ENCODE results near the gene TCP11L1. TPM values are rescaled to one million over a fixed set of nuclear protein-coding genes. Genes with fewer than 3 reads are reported as not detected.
"Not testable (repeated sequence)": the region's sequence is repeated elsewhere in the genome, so short reads cannot be mapped to it uniquely, and the experiment has no call there.

Gene TCP11L1
- total RNA-seq, 5 donors from 2014 or later (not counting 1 experiment from before 2014, with no cell fraction given), result 12.8 to 20.3 (median 15.1) TPM

- Histone ChIP-seq H3K27ac (ENCODE audit: low read length) (no peak overlapping the region), H3K9me3 (no peaks in the 10 kb centered on the region), H3K36me3 (ENCODE audit: control insufficient read depth in 2 of 2, extremely low read depth in 1 of 2, insufficient read depth in 1 of 2, low read length in 1 of 2) (no peaks in the 10 kb centered on the region), H3K4me3 (ENCODE audit: control insufficient read depth in 1 of 2, extremely low read depth in 1 of 2, low read length in 1 of 2) (no peak overlapping the region), H3K27me3 (replicated peaks in 1 of 2; ENCODE audit: control insufficient read depth in 2 of 2, extremely low read depth in 1 of 2, insufficient read depth in 2 of 2, low read length in 1 of 2) (no peaks in the 10 kb centered on the region), H3K4me1 (ENCODE audit: control insufficient read depth in 1 of 2, extremely low read depth in 1 of 2, insufficient read depth in 2 of 2, low read length in 2 of 2) (peaks cover 0 to 5% of the 10 kb centered on the region in 2 experiments)
- ATAC-seq (replicated peaks in 1 of 4) (no peak), DNase-seq (no peak)
- peaks cover 11% of the 10 kb centered on the region in 3 donors for H3K4me1 Mint-ChIP-seq
- H3K36me3 Mint-ChIP-seq, result no peaks in the 10 kb centered on the region
- ChIA-PET CTCF (interaction anchor here (0.5 to 1.4 kb wide), 3 partner anchors 13 to 62 kb away, joined by 3 to 4 read pairs (median 3); no protein-coding TSS in a partner anchor), POLR2A (no interaction called here)
- H3K27me3 Mint-ChIP-seq, result no peaks in the 10 kb centered on the region
- H3K27ac Mint-ChIP-seq, result no peak overlapping the region
- H3K9me3 Mint-ChIP-seq, result no peaks in the 10 kb centered on the region
- H3K4me3 Mint-ChIP-seq, result no peak overlapping the region
- no CpG with 5 or more reads among the region's 3 CpGs for WGBS (ENCODE audit: insufficient coverage)
Measured at GRCh38 chr11:33025339-33025722, 14.0 kb upstream of the TCP11L1 start.

DNA sequence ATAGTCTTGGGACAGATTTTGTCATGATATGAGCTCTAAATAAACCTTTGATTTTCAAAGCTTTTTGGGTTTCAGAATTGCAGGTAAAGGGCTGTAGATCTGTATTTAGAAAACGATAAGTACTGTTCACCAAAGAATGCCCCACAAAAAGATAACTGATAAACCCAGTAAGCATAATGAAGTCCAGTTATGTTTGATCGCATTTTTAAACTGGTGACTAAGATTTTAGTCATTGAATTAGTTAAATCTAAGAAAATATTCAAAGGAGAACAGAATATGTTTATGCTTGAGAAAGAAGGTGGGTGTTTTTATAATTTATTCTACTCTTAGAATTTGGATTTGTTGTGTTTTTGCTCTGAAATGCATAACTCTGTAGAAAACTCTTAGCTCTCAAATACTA is 12.1 kb upstream of the TCP11L1 start:
- Histone ChIP-seq H3K36me3 (ENCODE audit: control insufficient read depth in 2 of 2, extremely low read depth in 1 of 2, insufficient read depth in 1 of 2, low read length in 1 of 2) (no peaks in the 10 kb centered on the region), H3K27ac (ENCODE audit: low read length) (no peak overlapping the region), H3K9me3 (no peaks in the 10 kb centered on the region), H3K27me3 (replicated peaks in 1 of 2; ENCODE audit: control insufficient read depth in 2 of 2, extremely low read depth in 1 of 2, insufficient read depth in 2 of 2, low read length in 1 of 2) (no peaks in the 10 kb centered on the region), H3K4me1 (ENCODE audit: control insufficient read depth in 1 of 2, extremely low read depth in 1 of 2, insufficient read depth in 2 of 2, low read length in 2 of 2) (no peaks in the 10 kb centered on the region), H3K4me3 (ENCODE audit: control insufficient read depth in 1 of 2, extremely low read depth in 1 of 2, low read length in 1 of 2) (no peak overlapping the region)
- DNase-seq (no peak), ATAC-seq (replicated peaks in 1 of 4) (no peak)
- H3K4me3 Mint-ChIP-seq, result no peak overlapping the region
- no CpG with 5 or more reads among the region's 2 CpGs for WGBS (ENCODE audit: insufficient coverage)
- ChIA-PET CTCF (no interaction called here), POLR2A (no interaction called here)
- no peaks in the 10 kb centered on the region for H3K9me3 Mint-ChIP-seq
- H3K27me3 Mint-ChIP-seq, result peaks cover 0 to 6% of the 10 kb centered on the region in 2 donors
- H3K36me3 Mint-ChIP-seq, result no peaks in the 10 kb centered on the region
- peaks cover under 1 to 1% (median under 1%) of the 10 kb centered on the region in 3 donors for H3K4me1 Mint-ChIP-seq
- H3K27ac Mint-ChIP-seq, result no peak overlapping the region

DNA sequence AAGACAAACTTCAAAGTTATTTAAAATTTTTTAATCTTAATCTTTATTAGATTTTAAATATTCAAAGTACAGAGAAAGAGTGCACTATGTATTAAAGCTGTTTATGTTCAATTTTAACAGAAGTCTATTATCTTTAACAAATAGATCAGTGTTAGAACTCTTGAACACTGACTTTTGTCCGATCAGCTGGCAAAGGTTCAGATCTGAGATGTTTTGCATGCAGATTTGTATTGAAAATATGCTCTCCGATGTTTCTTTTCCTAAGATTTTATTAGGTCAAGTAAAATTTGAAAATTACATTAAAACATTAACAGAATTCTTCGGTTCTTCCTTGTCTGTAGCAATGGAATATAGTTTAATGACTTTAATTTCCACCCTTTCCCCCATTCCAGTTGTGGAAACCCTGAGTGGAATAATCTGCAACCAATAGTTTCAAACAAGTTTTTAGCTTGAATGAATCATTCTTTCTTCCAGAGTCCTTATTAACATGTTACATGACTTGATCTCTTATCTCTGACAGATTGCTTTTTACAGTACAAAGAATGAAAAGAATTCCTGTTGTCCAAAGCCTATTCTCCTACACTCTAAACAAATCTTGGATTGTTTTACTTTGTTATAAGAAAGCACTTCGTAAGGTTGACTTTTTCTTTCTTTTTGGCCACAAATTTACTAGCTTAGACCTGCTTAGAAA is 11.4 kb upstream of the TCP11L1 start:
- no peak overlapping the region for H3K4me3 ChIP-seq (ENCODE audit: control insufficient read depth in 1 of 2, extremely low read depth in 1 of 2, low read length in 1 of 2)
- ChIA-PET POLR2A (interaction anchor here in 1 of 2 donors (0.6 kb wide), 1 partner anchor 97 kb away, joined by 4 read pairs; no protein-coding TSS in a partner anchor), CTCF (no interaction called here)
- ATAC-seq (replicated peaks in 1 of 4), result no peak
- H3K4me1 ChIP-seq (ENCODE audit: control insufficient read depth in 1 of 2, extremely low read depth in 1 of 2, insufficient read depth in 2 of 2, low read length in 2 of 2), result no peaks in the 10 kb centered on the region
- DNase-seq, result no peak
- no peaks in the 10 kb centered on the region for H3K27me3 ChIP-seq (replicated peaks in 1 of 2; ENCODE audit: control insufficient read depth in 2 of 2, extremely low read depth in 1 of 2, insufficient read depth in 2 of 2, low read length in 1 of 2)
- H3K36me3 Mint-ChIP-seq, result no peaks in the 10 kb centered on the region
- no peaks in the 10 kb centered on the region for H3K36me3 ChIP-seq (ENCODE audit: control insufficient read depth in 2 of 2, extremely low read depth in 1 of 2, insufficient read depth in 1 of 2, low read length in 1 of 2)
- no peak overlapping the region for H3K4me3 Mint-ChIP-seq
- H3K27ac ChIP-seq (ENCODE audit: low read length), result no peak overlapping the region
- H3K27ac Mint-ChIP-seq, result no peak overlapping the region
- no CpG with 5 or more reads among the region's 4 CpGs for WGBS (ENCODE audit: insufficient coverage)
- no peaks in the 10 kb centered on the region for H3K4me1 Mint-ChIP-seq
- no peaks in the 10 kb centered on the region for H3K9me3 Mint-ChIP-seq
- peaks cover 0 to 8% of the 10 kb centered on the region in 2 donors for H3K27me3 Mint-ChIP-seq
- H3K9me3 ChIP-seq, result no peaks in the 10 kb centered on the region

GRCh38 chr11:33028537-33028914 is 10.8 kb upstream of the TCP11L1 start:
- Histone ChIP-seq H3K4me1 (ENCODE audit: control insufficient read depth in 1 of 2, extremely low read depth in 1 of 2, insufficient read depth in 2 of 2, low read length in 2 of 2) (no peaks in the 10 kb centered on the region), H3K9me3 (no peaks in the 10 kb centered on the region), H3K27ac (ENCODE audit: low read length) (no peak overlapping the region), H3K27me3 (replicated peaks in 1 of 2; ENCODE audit: control insufficient read depth in 2 of 2, extremely low read depth in 1 of 2, insufficient read depth in 2 of 2, low read length in 1 of 2) (no peaks in the 10 kb centered on the region), H3K36me3 (ENCODE audit: control insufficient read depth in 2 of 2, extremely low read depth in 1 of 2, insufficient read depth in 1 of 2, low read length in 1 of 2) (no peaks in the 10 kb centered on the region), H3K4me3 (ENCODE audit: control insufficient read depth in 1 of 2, extremely low read depth in 1 of 2, low read length in 1 of 2) (no peak overlapping the region)
- Mint-ChIP-seq H3K27me3 (peaks cover 0 to 8% of the 10 kb centered on the region in 2 donors), H3K27ac (no peak overlapping the region), H3K36me3 (no peaks in the 10 kb centered on the region), H3K4me3 (no peak overlapping the region), H3K4me1 (no peaks in the 10 kb centered on the region), H3K9me3 (no peaks in the 10 kb centered on the region)
- WGBS (ENCODE audit: insufficient coverage), result 80% methylated on average over 1 of the region's 2 CpGs
- ChIA-PET CTCF (no interaction called here), POLR2A (interaction anchor here (0.6 to 0.7 kb wide), 2 partner anchors 97 to 119 kb away, joined by 3 to 4 read pairs; no protein-coding TSS in a partner anchor)
- DNase-seq (no peak), ATAC-seq (replicated peaks in 1 of 4) (no peak)

DNA sequence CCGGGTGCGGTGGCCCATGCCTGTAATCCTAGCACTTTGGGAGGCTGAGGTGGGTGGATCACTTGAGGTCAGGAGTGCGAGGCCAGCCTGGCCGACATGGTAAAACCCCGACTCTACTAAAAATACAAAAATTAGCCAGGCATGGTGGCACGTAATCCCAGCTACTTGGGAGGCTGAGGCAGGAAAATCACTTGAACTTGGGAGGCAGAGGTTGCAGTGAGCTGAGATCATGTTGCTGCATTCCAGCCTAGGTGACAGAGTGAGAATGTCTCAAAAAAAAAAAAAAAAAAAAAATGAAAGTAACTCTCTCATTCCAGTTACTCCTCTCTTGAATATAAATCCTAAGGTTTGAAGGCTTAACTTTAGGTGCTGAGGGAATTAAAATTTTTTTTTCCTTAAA is 10.2 kb upstream of the TCP11L1 start:
- peaks cover 0 to 13% of the 10 kb centered on the region in 2 donors for H3K27me3 Mint-ChIP-seq
- H3K27ac ChIP-seq (ENCODE audit: low read length); H3K36me3 Mint-ChIP-seq; H3K9me3 Mint-ChIP-seq; H3K4me3 Mint-ChIP-seq; H3K4me1 ChIP-seq (ENCODE audit: control insufficient read depth in 1 of 2, extremely low read depth in 1 of 2, insufficient read depth in 2 of 2, low read length in 2 of 2); DNase-seq; ATAC-seq (replicated peaks in 1 of 4); H3K27me3 ChIP-seq (replicated peaks in 1 of 2; ENCODE audit: control insufficient read depth in 2 of 2, extremely low read depth in 1 of 2, insufficient read depth in 2 of 2, low read length in 1 of 2); H3K4me3 ChIP-seq (ENCODE audit: control insufficient read depth in 1 of 2, extremely low read depth in 1 of 2, low read length in 1 of 2); H3K27ac Mint-ChIP-seq; H3K9me3 ChIP-seq; H3K4me1 Mint-ChIP-seq; H3K36me3 ChIP-seq (ENCODE audit: control insufficient read depth in 2 of 2, extremely low read depth in 1 of 2, insufficient read depth in 1 of 2, low read length in 1 of 2): not testable (repeated sequence)
- ChIA-PET CTCF (interaction anchor here in 1 of 2 donors (0.6 to 0.7 kb wide), 3 partner anchors 36 to 706 kb away, joined by 3 to 7 read pairs (median 6); no protein-coding TSS in a partner anchor), POLR2A (interaction anchor here in 1 of 2 donors (0.7 kb wide), 1 partner anchor 120 kb away, joined by 3 read pairs; no protein-coding TSS in a partner anchor)
- WGBS (ENCODE audit: insufficient coverage), result 100% methylated on average over 2 of the region's 6 CpGs

DNA sequence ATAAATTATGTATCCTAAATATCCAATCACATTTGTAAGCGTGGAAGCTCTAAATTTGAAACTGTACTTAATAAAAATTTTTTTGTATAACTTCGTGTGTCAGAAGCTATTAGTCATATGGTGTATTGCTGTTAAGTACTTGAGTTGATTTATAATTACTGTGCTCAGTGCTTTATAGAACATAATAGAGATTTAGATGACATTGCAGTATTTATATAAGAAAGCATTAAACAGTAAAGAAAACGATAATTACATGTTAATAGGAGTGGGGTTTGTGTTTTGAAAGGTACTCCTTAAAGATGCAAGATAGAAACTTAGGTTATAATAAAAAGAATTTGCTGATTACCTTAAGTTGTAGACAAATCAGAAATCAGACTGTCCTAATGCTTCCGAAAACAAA is 5.9 kb upstream of the TCP11L1 start:
- WGBS (ENCODE audit: insufficient coverage), result no CpG with 5 or more reads among the region's 4 CpGs
- Mint-ChIP-seq H3K36me3 (no peaks in the 10 kb centered on the region), H3K27ac (no peak overlapping the region), H3K4me3 (no peak overlapping the region), H3K9me3 (no peaks in the 10 kb centered on the region), H3K27me3 (peaks cover 3 to 14% of the 10 kb centered on the region in 2 donors), H3K4me1 (no peaks in the 10 kb centered on the region)
- POLR2A ChIA-PET, result no interaction called here
- Histone ChIP-seq H3K4me3 (ENCODE audit: control insufficient read depth in 1 of 2, extremely low read depth in 1 of 2, low read length in 1 of 2) (no peak overlapping the region), H3K36me3 (ENCODE audit: control insufficient read depth in 2 of 2, extremely low read depth in 1 of 2, insufficient read depth in 1 of 2, low read length in 1 of 2) (no peaks in the 10 kb centered on the region), H3K27ac (ENCODE audit: low read length) (no peak overlapping the region), H3K4me1 (ENCODE audit: control insufficient read depth in 1 of 2, extremely low read depth in 1 of 2, insufficient read depth in 2 of 2, low read length in 2 of 2) (no peaks in the 10 kb centered on the region), H3K27me3 (replicated peaks in 1 of 2; ENCODE audit: control insufficient read depth in 2 of 2, extremely low read depth in 1 of 2, insufficient read depth in 2 of 2, low read length in 1 of 2) (no peaks in the 10 kb centered on the region), H3K9me3 (no peaks in the 10 kb centered on the region)
- CTCF ChIA-PET, result interaction anchor here in 1 of 2 donors (1.0 kb wide), 1 partner anchor 17 kb away, joined by 3 read pairs; no protein-coding TSS in a partner anchor
- DNase-seq (no peak), ATAC-seq (replicated peaks in 1 of 4) (no peak)

Measured in T-cell (primary cell).